Stimulated activated CD4-positive, alpha-beta T cell treated with anti-CD3 and anti-CD28 coated beads, Interleukin-2, amount 100 ng/mL, for 48 hours (primary cell): Measurements from ENCODE around the gene WDHD1.
"Not testable (repeated sequence)": the region's sequence is repeated elsewhere in the genome, so short reads cannot be mapped to it uniquely, and the experiment has no call there.

Source experiments
- DNase-seq, 2 donors: peaks; one replicate each; pipeline ENCODE4 v3.0.0-alpha.2; 2020

Gene WDHD1

DNA sequence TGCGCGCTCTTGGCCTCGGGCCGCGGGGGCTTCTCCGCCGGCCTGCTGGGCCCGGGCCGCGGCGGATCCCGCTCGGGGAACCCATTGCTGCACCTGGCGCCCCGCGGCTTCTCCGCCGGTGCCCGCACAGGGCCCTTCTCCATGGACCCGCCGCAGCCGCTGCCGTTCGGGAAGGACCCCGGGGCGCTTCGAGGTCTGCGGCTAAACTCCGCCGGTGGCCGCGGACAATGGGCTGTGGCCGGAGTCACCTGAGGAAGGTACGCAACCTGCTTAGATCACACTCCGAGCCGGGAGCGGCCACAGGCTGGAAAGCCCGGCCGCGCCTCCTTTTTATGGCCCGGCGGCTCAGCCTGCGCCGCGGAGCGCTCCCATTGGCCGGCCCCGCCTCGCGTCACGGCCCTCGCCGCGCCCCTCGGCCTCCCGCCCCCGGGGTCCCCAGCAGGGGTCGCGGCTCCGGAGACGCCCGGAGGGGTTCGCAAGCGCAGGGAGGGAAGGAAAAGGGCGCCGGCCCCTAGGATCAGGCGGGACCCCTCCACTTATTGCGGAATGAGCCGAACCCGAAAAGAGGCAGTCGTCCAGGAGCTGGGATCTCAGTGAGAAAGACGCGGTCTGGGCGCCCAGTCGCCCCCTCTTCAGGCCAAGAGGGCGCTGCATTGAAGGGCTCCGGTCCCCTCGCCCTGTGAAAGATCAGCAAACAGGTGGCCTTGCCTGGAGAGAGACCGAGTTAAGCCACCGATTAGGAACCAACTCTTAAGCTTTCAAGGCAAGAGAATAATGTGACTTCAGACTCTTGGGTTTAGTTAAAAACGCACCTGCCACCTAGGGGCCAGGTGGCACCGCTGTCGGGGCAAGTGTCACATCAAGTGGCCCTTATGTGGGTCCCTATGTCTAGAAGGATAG, 124.1 kb downstream of the WDHD1 start, which contains the start of gene GCH1:
GCH1 (minus strand) TSS at position 306 of the 900 bp plus-strand sequence; CDS start at position 143, 163 bp downstream.
- peak; percentile 58 to 69 for DNase-seq

DNA sequence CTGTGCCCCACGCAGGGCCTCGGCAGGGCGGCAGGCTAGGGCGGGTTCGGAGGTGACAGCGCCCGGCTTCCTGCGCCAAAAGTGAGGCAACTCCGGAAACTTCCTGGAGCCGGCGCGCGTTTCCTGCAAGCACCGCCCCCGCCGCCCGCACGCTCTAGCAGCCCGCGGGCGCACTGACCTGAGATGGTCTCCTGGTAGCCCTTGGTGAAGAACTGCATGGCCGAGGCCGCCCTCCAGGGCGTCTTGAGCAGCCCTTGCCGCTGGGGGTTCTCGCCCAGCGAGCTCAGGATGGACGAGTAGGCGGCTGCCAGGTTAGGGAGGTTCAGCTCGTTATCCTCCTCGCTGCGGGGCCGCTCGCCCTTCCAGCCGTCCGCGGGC, 124.8 kb downstream of the WDHD1 start:
- DNase-seq: peak; percentile 63 to 66

- no peak for DNase-seq
Measured at GRCh38 chr14:54901380-54902142, 125.3 kb downstream of the WDHD1 start.

- no peak for DNase-seq
Measured at GRCh38 chr14:54899573-54899972, 127.3 kb downstream of the WDHD1 start.

- not testable (repeated sequence) for DNase-seq
Measured at GRCh38 chr14:54897809-54898555, 128.9 kb downstream of the WDHD1 start.

GRCh38 chr14:54895683-54896082, 131.2 kb downstream of the WDHD1 start:
- no peak for DNase-seq

DNA sequence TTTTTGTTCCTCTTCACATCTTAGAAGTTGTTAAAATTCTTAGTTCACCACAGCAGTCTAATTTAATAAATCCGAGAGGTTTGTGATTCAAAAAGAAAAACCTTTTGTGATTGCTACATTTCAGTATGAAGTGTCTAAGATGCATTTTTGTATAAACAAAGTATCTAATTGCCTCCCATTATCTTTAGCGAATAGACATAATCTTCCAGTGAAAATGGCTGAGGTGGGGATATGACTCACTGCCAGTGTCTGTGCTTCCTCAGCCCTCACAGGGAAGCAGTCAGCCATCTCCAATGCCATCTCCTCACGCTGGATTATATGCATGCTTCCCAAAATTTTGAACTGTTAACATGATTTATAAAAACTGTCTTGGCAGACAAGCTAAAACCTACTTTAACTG, 131.9 kb downstream of the WDHD1 start:
- no peak for DNase-seq

GRCh38 chr14:54893151-54893760, 133.6 kb downstream of the WDHD1 start:
- DNase-seq: peak in 1 of 2 donors; percentile 34

DNA sequence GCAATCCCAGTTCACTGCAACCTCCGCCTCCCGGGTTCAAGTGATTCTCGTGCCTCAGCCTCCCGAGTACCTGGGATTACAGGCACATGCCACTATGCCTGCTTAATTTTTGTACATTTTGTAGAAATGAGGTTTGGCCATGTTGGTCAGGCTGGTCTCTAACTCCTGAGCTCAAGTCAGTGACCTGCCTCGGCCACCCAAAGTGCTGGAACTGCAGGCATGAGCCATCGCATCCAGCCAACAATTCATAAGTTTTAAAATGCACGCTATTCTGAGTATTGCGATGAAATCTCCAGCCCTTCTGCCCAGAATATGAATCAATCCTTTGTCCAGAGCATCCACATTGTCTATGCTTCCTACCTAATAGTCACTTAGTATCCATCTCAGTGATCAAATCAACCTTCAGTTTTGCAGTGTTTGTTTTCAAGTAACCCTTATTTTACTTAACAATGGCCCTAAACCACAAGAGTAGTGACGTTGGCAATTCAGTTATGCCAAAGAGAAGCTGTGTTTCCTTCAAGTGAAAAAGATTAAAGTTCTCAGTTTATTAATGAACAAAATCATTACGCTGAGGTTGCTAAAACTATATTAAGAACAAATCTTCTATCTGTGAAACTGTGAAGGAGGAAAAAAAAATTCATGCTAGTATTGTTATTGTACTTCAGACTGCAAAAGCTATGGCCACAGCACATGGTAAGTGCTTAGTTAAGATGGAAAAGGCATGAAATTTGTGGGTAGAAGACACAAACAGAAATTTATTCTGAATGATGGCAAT, 135.2 kb downstream of the WDHD1 start:
- no peak for DNase-seq

GRCh38 chr14:54890788-54891187, 136.1 kb downstream of the WDHD1 start:
- no peak for DNase-seq

- DNase-seq: no peak
Measured at GRCh38 chr14:54889919-54890318, 137.0 kb downstream of the WDHD1 start.
